ENCODE data around the gene UFSP1.
A peak's percentile ranks its signal among the peaks of the same experiment; 100 is the strongest.

UFSP1 gene

GRCh38 chr7:100854146-100854895 lies 35.2 kb downstream of the UFSP1 start:
- no peak for DNase-seq

- peak; percentile 9 for DNase-seq
Observed at GRCh38 chr7:100852048-100852872, 37.3 kb downstream of the UFSP1 start, which contains the start of gene SLC12A9. Gene SLC12A9 (plus strand): TSS chr7:100852713. CDS start chr7:100854198, 1,485 bp downstream.

GRCh38 chr7:100847360-100847759 lies 42.2 kb downstream of the UFSP1 start:
- no peak for DNase-seq

GRCh38 chr7:100840470-100841100 lies 48.9 kb downstream of the UFSP1 start:
- no peak for DNase-seq

- no peak for DNase-seq
Observed at GRCh38 chr7:100839361-100839760, 50.2 kb downstream of the UFSP1 start.
